ENCODE results near the gene NTRK3.

NTRK3 gene

GRCh38 chr15:88118035-88118434 lies 138.5 kb downstream of the NTRK3 start:
- no peak for ATAC-seq

- no peak for ATAC-seq
Observed at GRCh38 chr15:88115486-88116152, 140.9 kb downstream of the NTRK3 start.

- no peak for ATAC-seq
Observed at GRCh38 chr15:88113613-88114308, 142.8 kb downstream of the NTRK3 start.

GRCh38 chr15:88108991-88109390 lies 147.5 kb downstream of the NTRK3 start:
- no peak for ATAC-seq

- no peak for ATAC-seq
Observed at GRCh38 chr15:88108477-88108876, 148.1 kb downstream of the NTRK3 start.

- ATAC-seq = no peak
Observed at GRCh38 chr15:88106074-88106473, 150.5 kb downstream of the NTRK3 start.

- ATAC-seq = no peak
Observed at GRCh38 chr15:88104357-88104756, 152.2 kb downstream of the NTRK3 start.

- ATAC-seq = no peak
Observed at GRCh38 chr15:88100181-88100580, 156.4 kb downstream of the NTRK3 start.

- no peak for ATAC-seq
Observed at GRCh38 chr15:88098361-88098760, 158.2 kb downstream of the NTRK3 start.

GRCh38 chr15:88091444-88092016 lies 165.0 kb downstream of the NTRK3 start:
- ATAC-seq = no peak

- ATAC-seq = no peak
Observed at GRCh38 chr15:88090481-88091011, 166.0 kb downstream of the NTRK3 start.

GRCh38 chr15:88089731-88090130 lies 166.8 kb downstream of the NTRK3 start:
- no peak for ATAC-seq

- ATAC-seq = no peak
Observed at GRCh38 chr15:88089024-88089620, 167.4 kb downstream of the NTRK3 start.

- no peak for ATAC-seq
Observed at GRCh38 chr15:88083811-88084760, 172.5 kb downstream of the NTRK3 start.

- no peak for ATAC-seq
Observed at GRCh38 chr15:88080616-88081015, 175.9 kb downstream of the NTRK3 start.

GRCh38 chr15:88077296-88078020 lies 179.1 kb downstream of the NTRK3 start:
- ATAC-seq = no peak

GRCh38 chr15:88076328-88076727 lies 180.2 kb downstream of the NTRK3 start:
- no peak for ATAC-seq

GRCh38 chr15:88075102-88075501 lies 181.4 kb downstream of the NTRK3 start:
- ATAC-seq = no peak

GRCh38 chr15:88074386-88074785 lies 182.2 kb downstream of the NTRK3 start:
- ATAC-seq = no peak

GRCh38 chr15:88073391-88073691 lies 183.2 kb downstream of the NTRK3 start:
- no peak for ATAC-seq

- ATAC-seq = no peak
Observed at GRCh38 chr15:88072598-88073390, 183.7 kb downstream of the NTRK3 start.

Data from activated CD4-positive, CD25-positive, alpha-beta regulatory T cell treated with anti-CD3 and anti-CD28 coated beads, Interleukin-2, amount 50 U/mL, for 24 hours (primary cell).